Liver (tissue), 3 donors: ENCODE results near the gene SRPK1.

Source experiments
- ATF3 ChIP-seq: IDR thresholded peaks from 2 replicates; pipeline ENCODE4 v1.6.1; 2016; ENCODE audit warnings: antibody characterized with exemption
- CTCF ChIP-seq: fragments of 150-350 bp; IDR thresholded peaks from 2 replicates; pipeline ENCODE4 v1.5.1; 2017; ENCODE audit warnings: improper control_type of control experiment, low read depth, low read length; ENCODE audit not compliant: missing input control
- EGR1 ChIP-seq, 2 donors: IDR thresholded peaks; 2 replicates each; pipeline ENCODE4 v1.6.1; 2016 to 2018; ENCODE audit warnings: antibody characterized with exemption in 2 of 2, low read depth in 2 of 2
- JUND ChIP-seq, 2 donors: IDR thresholded peaks; 2 replicates each; pipeline ENCODE4 v1.6.1; 2016; ENCODE audit warnings: antibody characterized with exemption in 2 of 2
- MAX ChIP-seq: IDR thresholded peaks from 2 replicates; pipeline ENCODE4 v1.6.1; 2016; ENCODE audit warnings: antibody characterized with exemption
- NR2F2 ChIP-seq: IDR thresholded peaks from 2 replicates; pipeline ENCODE4 v1.6.1; 2016; ENCODE audit warnings: antibody characterized with exemption
- RAD21 ChIP-seq, 2 donors: IDR thresholded peaks; 2 replicates each; pipeline ENCODE4 v1.6.1; 2016; ENCODE audit warnings: antibody characterized with exemption in 2 of 2, mild to moderate bottlenecking in 2 of 2
- REST ChIP-seq: IDR thresholded peaks from 2 replicates; pipeline ENCODE4 v1.6.1; 2016; ENCODE audit warnings: antibody characterized with exemption, mild to moderate bottlenecking
- RXRA ChIP-seq, 2 donors: IDR thresholded peaks; 2 replicates each; pipeline ENCODE4 v1.6.1; 2017 to 2018; ENCODE audit warnings: antibody characterized with exemption in 2 of 2, mild to moderate bottlenecking in 1 of 2
- SP1 ChIP-seq: IDR thresholded peaks from 2 replicates; pipeline ENCODE4 v1.6.1; 2018; ENCODE audit warnings: antibody characterized with exemption, mild to moderate bottlenecking
- TAF1 ChIP-seq: conservative IDR thresholded peaks from 2 replicates; pipeline ENCODE4 v1.6.1; 2016; ENCODE audit warnings: antibody characterized with exemption, mild to moderate bottlenecking
- YY1 ChIP-seq: IDR thresholded peaks from 2 replicates; pipeline ENCODE4 v1.6.1; 2016; ENCODE audit warnings: antibody characterized with exemption, mild to moderate bottlenecking
- donor health status: healthy.
- donor health status: healthy.

GRCh38 chr6:35955970-35956369, 35.1 kb upstream of the SRPK1 start:
- TF ChIP-seq CTCF (no peak), MAX (no peak), REST (no peak), JUND (IDR thresholded peaks at IDR 0.05) (no peak), TAF1 (no peak), RXRA (IDR thresholded peaks at IDR 0.05) (no peak), ATF3 (no peak), SP1 (no peak), YY1 (no peak), NR2F2 (no peak), RAD21 (IDR thresholded peaks at IDR 0.05) (peak; percentile 24 to 36), EGR1 (IDR thresholded peaks at IDR 0.05; ENCODE audit: low read depth in 2 of 2) (no peak)
